ENCODE data around the gene ERC2. TPM values are rescaled to one million over a fixed set of nuclear protein-coding genes. Genes with fewer than 3 reads are reported as not detected.

The ERC2 gene
- total and polyA plus RNA-seq, 2 of the 8 experiments (the other 6 are each of a cell fraction or from before 2014, with no cell fraction given): 16.4 to 22.8 TPM

DNA sequence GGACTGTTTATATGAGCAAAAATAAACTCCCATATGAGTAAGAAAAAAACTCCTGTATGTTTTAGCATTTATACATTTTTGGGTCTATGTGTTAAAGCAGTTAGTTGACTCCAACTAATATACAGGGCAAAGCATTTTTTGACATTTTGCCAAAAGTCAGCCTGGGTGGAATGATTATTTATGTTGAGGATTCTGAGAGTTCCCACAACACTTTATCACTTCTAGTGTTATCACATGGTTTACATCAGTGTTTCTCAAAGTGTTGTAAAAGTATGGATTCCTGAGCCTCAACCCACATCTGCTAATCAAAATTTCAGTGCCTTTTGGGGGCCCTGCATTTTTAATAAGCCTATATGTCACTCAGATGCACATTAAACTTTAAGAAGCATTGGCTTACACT is 643.9 kb downstream of the ERC2 start (continued):
- no peak for TF ChIP-seq EP300 (IDR thresholded peaks at IDR 0.05; ENCODE audit: borderline replicate concordance in 1 of 2, low read depth in 2 of 2, low read length in 2 of 2)
- no peak for TF ChIP-seq SRF (IDR thresholded peaks at IDR 0.05; ENCODE audit: low read depth, low read length)

Data from H1 (cell line).